Osteoblast (primary cell): ENCODE measurements around the gene ARHGAP18. TPM values are rescaled to one million over a fixed set of nuclear protein-coding genes. Genes with fewer than 3 reads are reported as not detected.
A peak's percentile ranks its signal among the peaks of the same experiment; 100 is the strongest.

Experiments
- DNase-seq: peaks from one replicate; pipeline ENCODE4 v3.0.0; 2011; ENCODE audit warnings: low spot score, mixed read lengths; ENCODE audit not compliant: insufficient read length; ENCODE audit errors: missing footprints
- H2AFZ ChIP-seq: 2 replicates; pipeline ENCODE4 v1.6.0; 2011; ENCODE audit warnings: mild to moderate bottlenecking, low read length
- H3K27ac ChIP-seq: 2 replicates; pipeline ENCODE4 v1.5.1; 2011; ENCODE audit warnings: mild to moderate bottlenecking, low read depth, low read length, moderate library complexity
- H3K27me3 ChIP-seq: 2 replicates; pipeline ENCODE4 v1.6.0; 2012; ENCODE audit warnings: mild to moderate bottlenecking, control low read depth, inconsistent platforms, low read length, moderate library complexity; ENCODE audit not compliant: insufficient read depth
- H3K36me3 ChIP-seq: 2 replicates; pipeline ENCODE4 v1.5.1; 2011; ENCODE audit warnings: mild to moderate bottlenecking, low read length, control low read depth, moderate library complexity; ENCODE audit not compliant: insufficient read depth
- H3K4me1 ChIP-seq: 2 replicates; pipeline ENCODE4 v1.5.1; 2011; ENCODE audit warnings: mild to moderate bottlenecking, low read length, control low read depth, moderate library complexity; ENCODE audit not compliant: insufficient read depth
- H3K4me2 ChIP-seq: 2 replicates; pipeline ENCODE4 v1.6.0; 2011; ENCODE audit warnings: mild to moderate bottlenecking, low read length; ENCODE audit not compliant: insufficient read depth
- H3K4me3 ChIP-seq: fragments of 200-600 bp; sonication (generic); 3 replicates; pipeline ENCODE4 v1.5.1; 2012; ENCODE audit warnings: mild to moderate bottlenecking, low read length, inconsistent platforms; ENCODE audit not compliant: insufficient read depth
- H3K79me2 ChIP-seq: 2 replicates; pipeline ENCODE4 v1.6.0; 2012; ENCODE audit warnings: mild to moderate bottlenecking, low read length, control low read depth, inconsistent platforms; ENCODE audit not compliant: insufficient read depth
- H3K9me3 ChIP-seq: 2 replicates; pipeline ENCODE4 v1.5.1; 2011; ENCODE audit warnings: low read depth, low read length, control low read depth
- H4K20me1 ChIP-seq: 2 replicates; pipeline ENCODE4 v1.6.0; 2012; ENCODE audit warnings: mild to moderate bottlenecking, low read length, control low read depth; ENCODE audit not compliant: insufficient read depth
- total RNA-seq: library from RNA; depleted of rRNA; stranded (reverse); fragments of >200 nt; gene quantifications from 2 replicates; pipeline ENCODE4 v1.2.3, GENCODE V29; 2012
- TF ChIP-seq, protein P1 (sequence below): IDR thresholded peaks from 2 replicates; pipeline ENCODE4 v1.5.1; 2011; ENCODE audit warnings: mild to moderate bottlenecking, low read depth, low read length, moderate library complexity; ENCODE audit errors: extremely low read depth

ARHGAP18 gene
- total RNA-seq, 1 donor = 21.0 TPM

DNA sequence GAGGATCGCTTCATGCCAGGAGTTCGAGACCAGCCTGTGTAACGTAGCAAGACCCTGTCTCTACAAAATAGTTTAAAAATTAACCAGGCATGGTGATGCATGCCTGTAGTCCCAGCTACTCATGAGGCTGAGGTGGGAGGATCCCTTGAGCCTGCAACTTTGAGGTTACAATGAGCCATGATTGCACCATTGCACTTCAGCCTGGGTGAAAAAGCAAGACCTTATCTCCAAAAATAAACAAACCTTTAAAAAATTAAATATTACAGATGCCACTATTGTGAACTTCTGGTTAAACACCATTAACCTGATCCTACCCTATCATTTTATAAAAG lies 116.8 kb downstream of the ARHGAP18 start:
- Histone ChIP-seq H3K36me3 (peaks cover 9% of the 10 kb centered on the region), H3K9me3 (no peaks in the 10 kb centered on the region), H3K27ac (peak overlapping the region; percentile 6), H4K20me1 (peaks cover 8% of the 10 kb centered on the region), H3K4me1 (peaks cover 30% of the 10 kb centered on the region), H3K79me2 (peaks cover 2% of the 10 kb centered on the region), H3K4me2 (no peak overlapping the region), H2AFZ (no peak overlapping the region), H3K4me3 (no peak overlapping the region), H3K27me3 (no peaks in the 10 kb centered on the region)
- TF ChIP-seq, protein P1, sequence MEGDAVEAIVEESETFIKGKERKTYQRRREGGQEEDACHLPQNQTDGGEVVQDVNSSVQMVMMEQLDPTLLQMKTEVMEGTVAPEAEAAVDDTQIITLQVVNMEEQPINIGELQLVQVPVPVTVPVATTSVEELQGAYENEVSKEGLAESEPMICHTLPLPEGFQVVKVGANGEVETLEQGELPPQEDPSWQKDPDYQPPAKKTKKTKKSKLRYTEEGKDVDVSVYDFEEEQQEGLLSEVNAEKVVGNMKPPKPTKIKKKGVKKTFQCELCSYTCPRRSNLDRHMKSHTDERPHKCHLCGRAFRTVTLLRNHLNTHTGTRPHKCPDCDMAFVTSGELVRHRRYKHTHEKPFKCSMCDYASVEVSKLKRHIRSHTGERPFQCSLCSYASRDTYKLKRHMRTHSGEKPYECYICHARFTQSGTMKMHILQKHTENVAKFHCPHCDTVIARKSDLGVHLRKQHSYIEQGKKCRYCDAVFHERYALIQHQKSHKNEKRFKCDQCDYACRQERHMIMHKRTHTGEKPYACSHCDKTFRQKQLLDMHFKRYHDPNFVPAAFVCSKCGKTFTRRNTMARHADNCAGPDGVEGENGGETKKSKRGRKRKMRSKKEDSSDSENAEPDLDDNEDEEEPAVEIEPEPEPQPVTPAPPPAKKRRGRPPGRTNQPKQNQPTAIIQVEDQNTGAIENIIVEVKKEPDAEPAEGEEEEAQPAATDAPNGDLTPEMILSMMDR = no peak
- DNase-seq = no peak

DNA sequence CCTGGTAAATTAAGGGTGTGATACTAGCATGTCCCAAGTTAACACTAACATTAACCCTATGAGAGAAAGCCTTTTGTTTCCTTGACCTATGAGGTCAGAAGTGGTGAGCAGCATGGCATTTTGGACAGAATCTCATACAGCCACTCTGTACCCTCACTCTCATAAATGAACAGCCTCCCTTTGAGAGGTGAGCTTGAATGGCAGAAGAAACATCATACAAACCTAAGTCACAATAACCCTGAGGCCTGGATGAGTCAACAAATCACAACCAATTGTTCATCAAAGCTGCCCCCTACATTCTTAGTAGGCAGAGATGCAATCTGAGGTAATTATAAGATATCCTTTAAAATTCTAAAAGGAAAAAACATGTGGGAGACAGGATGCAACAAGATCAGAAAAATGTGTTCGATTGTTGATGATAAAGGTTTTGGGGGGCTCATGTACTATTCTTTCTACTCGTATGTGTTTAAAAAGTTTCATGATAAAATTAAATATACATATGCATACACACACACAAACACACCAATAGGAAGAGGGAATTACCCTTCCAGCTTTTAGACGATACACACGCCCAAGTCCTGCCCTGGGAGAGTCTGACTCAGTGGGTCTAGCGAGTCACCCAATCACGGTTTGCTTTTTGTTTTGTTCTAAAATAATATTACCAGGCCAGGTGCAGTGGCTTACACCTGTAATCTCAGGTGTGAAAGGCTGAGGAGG lies 117.3 kb downstream of the ARHGAP18 start:
- Histone ChIP-seq H3K27ac (peak overlapping the region; percentile 6), H3K27me3 (no peaks in the 10 kb centered on the region), H4K20me1 (peaks cover 8% of the 10 kb centered on the region), H3K4me3 (no peak overlapping the region), H3K36me3 (peaks cover 9% of the 10 kb centered on the region), H2AFZ (no peak overlapping the region), H3K9me3 (no peaks in the 10 kb centered on the region), H3K4me2 (no peak overlapping the region), H3K79me2 (peaks cover 2% of the 10 kb centered on the region), H3K4me1 (peaks cover 30% of the 10 kb centered on the region)
- TF ChIP-seq, protein P1 = no peak
- DNase-seq = no peak

DNA sequence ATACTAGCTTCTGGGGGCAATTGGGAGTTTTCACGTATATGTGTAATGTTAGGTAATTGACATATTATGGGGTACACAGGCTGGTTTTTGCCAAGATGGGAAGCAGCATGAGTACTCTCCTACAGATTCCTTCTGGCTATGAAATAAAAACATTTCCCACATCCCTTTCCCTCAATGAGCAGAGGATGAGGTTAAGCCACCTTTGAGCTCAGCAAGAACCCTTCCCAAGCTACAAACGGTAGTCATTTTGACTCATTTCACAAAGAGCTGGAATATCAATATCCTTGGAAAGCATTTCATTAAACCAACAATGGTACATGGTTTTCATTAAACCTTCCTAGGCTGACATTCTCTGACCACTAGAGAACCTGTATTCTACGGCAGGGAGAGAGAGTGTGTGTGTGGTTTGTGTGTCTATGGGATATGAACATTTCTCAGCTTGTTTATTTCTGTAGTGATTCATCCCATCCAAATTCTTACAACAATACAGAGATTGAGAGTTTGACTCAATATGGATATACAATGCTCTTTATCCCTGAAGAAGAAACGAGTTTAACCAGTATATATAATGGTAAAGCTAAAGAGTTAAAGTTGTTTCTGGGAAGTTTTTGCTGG lies 119.5 kb downstream of the ARHGAP18 start:
- Histone ChIP-seq H4K20me1 (peaks cover 8% of the 10 kb centered on the region), H2AFZ (no peak overlapping the region), H3K79me2 (peaks cover 2% of the 10 kb centered on the region), H3K4me3 (no peak overlapping the region), H3K27ac (peak overlapping the region; percentile 39), H3K4me1 (peaks cover 30% of the 10 kb centered on the region), H3K36me3 (peaks cover 9% of the 10 kb centered on the region), H3K27me3 (no peaks in the 10 kb centered on the region), H3K9me3 (no peaks in the 10 kb centered on the region), H3K4me2 (peak overlapping the region; percentile 30)
- peak; percentile 64 for DNase-seq
- TF ChIP-seq, protein P1 = no peak

DNA sequence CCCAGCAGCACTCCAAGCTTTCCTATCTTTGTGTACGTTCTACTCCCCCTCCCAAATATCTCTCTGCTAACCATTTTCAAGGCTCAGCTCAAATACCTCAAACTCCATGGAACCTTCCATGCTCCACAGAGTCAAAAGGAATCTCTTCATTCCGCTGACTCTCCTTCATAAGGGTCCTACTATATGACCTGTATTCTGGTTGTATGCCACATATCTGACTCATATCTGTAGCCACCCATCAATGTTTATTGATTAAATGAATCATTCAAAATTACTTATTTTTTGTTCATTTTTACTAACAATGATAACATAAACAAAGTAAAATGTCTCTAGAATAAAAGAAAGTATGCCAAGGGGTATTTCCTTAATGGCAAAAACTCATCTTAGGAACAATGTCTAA lies 123.2 kb downstream of the ARHGAP18 start:
- Histone ChIP-seq H3K4me2 (no peak overlapping the region), H4K20me1 (peaks cover 8% of the 10 kb centered on the region), H3K27me3 (no peaks in the 10 kb centered on the region), H2AFZ (no peak overlapping the region), H3K4me3 (no peak overlapping the region), H3K79me2 (no peaks in the 10 kb centered on the region), H3K27ac (no peak overlapping the region), H3K9me3 (no peaks in the 10 kb centered on the region), H3K36me3 (peaks cover 30% of the 10 kb centered on the region), H3K4me1 (peaks cover 13% of the 10 kb centered on the region)
- DNase-seq = no peak
- TF ChIP-seq, protein P1 = no peak
